ENCODE data around the gene SH2D3C.

SH2D3C gene

DNA sequence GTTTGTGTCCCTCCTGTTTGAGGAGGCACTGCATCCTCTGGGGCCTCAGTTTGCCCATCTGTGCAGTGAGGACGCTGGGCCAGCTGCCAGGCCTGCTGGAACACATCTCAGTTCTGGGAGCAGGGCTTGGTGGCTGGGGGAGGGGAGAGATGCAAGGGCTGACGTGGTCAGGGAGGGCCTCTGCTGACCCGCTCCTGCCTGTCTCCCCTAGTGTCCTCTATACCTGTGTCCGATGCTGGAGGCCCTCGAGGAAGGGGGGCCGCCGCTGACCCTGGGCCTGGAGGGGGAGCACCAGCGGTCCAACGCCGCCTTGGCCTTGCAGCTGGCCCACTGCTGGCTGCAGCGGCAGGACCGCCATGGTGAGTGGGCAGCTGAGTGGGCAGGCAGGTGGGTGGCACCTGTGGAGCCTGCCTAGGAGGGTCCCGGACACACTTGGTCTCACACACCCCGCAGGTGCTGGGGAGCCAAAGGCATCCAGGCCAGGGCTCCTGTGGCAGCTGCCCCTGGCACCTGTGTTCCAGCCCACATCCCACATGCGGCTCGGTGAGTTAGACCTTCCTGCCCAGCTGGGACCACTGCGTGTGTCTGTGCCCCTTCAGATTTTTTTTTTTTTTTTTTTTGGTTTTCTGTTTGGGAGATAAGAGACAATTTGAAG is 30.0 kb upstream of the SH2D3C start:
- DNase-seq (ENCODE audit: low read depth in 1 of 2, low spot score in 1 of 2), result no peak

DNA sequence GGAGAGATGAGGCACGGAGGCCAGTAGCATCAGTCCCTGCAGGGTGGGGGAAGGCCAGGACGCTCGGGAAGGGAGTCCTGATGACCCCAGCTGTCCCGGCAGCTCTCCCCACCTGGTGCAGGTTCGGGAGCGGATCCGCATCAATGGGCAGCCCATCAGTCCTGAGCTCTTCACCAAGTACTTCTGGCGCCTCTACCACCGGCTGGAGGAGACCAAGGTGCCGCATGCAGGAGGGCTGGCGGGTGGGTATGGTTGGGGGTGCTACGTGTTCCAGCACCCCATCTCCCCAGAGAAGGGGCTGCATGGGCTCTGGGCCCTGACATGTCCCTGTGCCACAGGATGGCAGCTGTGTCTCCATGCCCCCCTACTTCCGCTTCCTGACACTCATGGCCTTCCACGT is 28.4 kb upstream of the SH2D3C start:
- no peak for DNase-seq (ENCODE audit: low read depth in 1 of 2, low spot score in 1 of 2)

DNA sequence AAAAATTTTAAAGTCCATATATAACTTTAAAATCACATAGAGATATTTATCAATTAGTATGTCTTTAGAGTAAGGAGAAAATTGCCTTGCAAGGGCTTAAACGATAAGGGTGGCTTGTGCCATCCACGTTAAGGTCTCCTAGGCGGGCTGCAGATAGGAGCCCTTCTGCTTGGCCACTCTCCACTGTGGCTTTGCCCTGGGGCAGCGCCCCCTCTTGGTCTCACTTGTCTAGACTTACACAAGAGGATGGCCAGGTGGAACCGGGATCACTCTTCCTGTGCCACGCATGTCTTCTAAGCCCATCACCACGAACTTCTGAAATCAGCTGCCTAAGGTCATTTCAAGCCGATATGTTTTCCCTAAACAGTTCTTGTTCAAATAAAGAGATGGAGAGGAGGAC is 27.2 kb upstream of the SH2D3C start:
- DNase-seq (ENCODE audit: low read depth in 1 of 2, low spot score in 1 of 2), result no peak

DNA sequence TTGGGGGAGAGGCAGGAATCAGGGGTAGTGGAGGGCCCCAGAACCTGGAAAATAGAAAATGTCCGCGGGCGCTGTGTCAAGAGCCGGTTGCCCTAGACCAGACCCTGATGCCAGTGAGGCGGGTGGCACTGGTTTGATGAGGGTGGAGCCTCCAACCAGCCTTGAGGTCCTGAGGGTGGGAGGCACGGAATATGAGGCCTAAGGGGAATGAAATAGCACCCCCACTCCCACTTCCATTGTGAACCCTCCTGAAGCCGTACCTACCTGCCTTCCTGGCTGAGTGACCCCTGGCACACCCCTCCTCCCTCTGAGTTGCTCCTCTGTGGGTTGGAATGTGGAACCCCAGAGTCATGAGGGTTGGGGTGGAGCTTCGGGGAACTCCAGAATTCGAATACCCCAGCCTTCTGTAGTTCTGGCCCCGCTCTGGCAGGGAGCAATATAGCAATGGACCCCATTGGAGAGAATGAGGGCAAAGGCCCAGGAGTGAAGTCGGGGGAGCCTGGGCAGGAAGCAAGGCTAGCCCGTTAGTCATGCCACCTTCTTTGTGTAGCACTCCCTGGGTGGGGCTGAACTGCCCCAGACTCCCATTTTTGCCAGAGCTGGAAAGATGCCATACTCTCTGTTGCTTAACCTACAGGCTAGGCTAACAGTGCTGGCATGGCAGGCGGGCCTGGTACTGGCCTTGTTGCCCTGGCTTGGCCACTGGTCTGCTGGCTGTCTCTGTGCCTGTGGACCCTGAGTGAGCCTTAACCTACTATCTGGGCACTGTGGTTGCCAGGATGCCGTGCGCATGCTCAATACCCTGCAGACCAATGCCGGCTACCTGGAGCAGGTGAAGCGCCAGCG is 25.3 kb upstream of the SH2D3C start:
- no peak for DNase-seq (ENCODE audit: low read depth in 1 of 2, low spot score in 1 of 2)

DNA sequence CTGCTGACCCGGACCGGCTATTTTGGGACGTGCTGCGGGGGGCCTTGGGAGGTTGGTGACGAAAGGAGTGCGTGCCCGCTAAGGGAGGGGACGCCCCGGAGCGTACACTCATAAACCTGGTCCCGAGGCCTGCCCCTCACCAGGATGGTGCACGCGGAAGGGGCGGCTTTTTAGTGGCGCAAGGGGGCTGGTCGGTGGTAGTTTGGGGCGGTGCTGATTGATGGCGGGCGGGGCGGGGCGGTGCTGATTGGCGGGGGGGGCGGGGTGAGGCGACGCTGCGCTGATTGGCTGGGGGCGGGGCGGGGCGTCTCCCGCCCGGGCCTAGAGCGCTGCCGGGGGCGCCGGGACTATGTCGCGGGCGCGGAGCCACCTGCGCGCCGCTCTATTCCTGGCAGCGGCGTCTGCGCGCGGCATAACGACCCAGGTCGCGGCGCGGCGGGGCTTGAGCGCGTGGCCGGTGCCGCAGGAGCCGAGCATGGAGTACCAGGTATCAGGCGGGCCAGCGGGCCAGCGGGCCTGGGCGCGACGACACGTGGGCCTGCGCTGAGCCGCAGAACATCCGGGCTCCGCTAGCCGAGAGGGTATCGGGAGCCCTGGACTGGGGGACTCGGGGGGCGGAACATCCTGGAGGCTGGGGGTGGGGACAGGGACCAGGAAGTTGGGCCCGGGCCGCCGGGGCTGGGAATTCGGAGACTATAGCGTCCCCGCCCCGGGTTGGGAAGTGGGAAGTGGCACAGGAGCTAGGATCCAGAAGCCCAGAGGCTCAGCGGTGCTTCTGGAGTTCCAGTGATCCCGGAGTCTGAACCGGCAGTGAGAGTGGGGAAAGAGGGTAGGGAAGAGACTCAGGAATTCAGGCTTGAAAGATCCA is 24.3 kb upstream of the SH2D3C start, which contains the start of gene FPGS:
Gene FPGS, plus strand, starts transcription at position 307 of the 868 bp plus-strand sequence. Its CDS starts 43 bp downstream, at position 350.
- DNase-seq (ENCODE audit: low read depth in 1 of 2, low spot score in 1 of 2), result peak; percentile 58 to 73

DNA sequence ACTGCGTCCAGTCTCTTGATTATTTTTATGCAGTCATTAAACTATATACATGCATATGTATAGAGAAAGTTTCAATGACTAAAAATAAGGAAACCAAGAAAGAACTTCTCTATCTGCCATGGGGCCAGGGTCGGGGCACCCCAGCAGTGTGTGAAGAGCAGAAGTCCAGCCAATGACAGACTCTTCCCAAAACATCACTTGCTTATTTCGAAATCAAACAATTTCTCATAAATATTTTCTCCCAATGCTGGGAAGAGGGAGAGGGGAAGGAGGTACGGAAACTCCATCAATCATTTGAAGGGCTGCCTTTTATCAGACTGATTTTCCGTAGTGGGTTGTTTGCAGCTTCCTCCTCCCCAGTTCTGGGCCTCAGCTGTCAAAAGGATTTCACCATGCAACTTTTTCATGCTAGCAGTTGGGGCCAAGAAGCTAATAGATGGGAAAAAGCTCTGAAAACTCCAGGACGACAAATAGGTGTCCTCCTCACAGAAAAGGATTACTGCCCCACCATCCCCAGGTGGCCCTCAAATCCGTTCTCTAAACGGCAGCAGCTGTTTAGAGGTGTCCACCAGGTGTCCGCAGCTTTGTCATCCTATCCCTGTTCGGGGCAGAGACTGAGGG is 23.6 kb upstream of the SH2D3C start:
- DNase-seq (ENCODE audit: low read depth in 1 of 2, low spot score in 1 of 2), result no peak

DNA sequence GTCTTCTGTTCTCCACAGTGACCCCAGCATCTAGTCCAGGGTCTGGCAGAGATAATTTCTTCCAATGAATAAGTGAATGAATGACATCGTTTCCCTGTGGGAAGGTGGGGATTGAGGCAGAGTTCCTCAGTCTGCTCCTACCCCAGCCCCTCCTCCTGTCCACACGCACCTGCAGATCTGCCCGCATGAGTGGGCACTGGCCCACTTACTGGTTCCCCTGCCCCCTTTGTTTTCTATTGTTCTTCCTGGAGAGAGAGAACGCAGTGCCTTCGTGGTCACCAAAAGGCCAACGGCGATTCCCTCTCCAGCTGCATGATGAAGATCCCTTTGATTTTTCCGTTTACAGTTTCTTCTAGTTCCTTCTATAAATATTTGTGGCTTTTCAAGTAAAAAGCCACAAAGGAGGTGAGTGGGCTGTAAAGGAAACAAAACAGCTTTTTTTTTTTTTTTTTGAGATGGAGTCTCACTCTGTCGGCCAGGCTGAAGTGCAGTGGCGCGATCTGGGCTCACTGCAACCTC is 18.4 kb upstream of the SH2D3C start:
- no peak for DNase-seq (ENCODE audit: low read depth in 1 of 2, low spot score in 1 of 2)

DNA sequence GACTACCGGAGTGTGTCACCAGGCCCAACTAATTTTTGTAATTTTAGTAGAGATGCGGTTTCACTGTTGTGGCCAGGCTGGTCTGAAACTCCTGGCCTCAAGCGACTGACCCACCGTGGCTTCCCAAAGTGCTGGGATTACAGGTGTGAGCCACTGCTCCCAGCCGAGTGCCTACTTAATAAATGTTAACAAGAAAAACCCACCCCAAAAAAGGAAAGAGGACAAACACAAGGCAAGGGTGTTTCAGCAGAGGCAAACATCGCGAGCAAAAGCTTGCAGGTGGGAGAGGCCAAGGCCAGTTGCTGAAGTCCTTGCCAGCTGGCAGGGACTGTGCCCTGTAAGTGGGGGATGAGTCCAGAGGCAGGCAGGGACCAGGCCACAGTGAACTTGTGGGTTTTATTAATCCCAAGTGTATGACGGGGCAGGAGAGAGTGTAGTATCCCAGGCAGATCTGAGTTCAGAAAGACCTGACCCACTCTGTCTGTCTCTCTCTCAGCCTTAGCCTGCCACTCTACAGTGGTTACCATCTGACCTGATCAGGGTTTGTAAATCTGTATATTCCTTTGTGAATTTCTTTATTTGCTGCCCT is 17.9 kb upstream of the SH2D3C start:
- no peak for DNase-seq (ENCODE audit: low read depth in 1 of 2, low spot score in 1 of 2)

DNA sequence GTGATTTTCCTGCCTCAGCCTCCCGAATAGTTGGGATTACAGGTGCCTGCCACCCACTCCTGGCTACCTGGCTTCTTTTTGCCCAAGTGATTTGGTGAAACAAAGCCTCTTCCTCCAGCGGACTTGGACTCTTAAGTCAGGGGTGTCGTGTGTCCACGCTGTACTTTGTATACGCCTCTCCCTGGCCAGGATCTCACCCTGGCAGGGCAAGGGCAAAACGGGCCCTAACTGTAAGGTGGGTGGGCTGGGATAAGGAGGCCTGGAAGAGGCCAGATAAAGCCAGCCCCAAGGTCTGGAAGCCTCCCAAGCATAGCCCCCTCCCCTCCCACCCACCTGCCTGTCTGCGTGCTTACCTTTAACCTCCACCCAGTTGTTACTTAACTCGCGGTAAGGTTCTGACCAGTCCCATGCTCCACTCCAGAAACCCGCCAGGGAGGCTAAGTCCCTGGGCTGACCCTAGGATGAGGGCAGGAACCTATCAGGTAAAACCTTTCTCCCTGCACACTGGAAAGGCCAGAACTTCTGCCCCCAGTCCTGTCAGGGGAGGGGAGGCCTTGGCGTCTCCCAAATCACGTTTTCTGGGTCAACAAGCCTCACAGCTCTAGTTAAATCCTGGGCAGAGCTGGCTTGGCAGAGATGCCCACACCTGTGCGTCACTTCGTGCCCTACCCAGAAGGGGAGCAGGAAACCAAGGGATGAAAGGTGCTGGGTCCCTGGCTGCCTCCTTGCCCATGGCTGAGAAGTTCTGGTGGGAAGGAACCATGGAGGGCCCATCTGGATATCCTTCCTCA is 15.7 kb upstream of the SH2D3C start:
- DNase-seq (ENCODE audit: low read depth in 1 of 2, low spot score in 1 of 2), result no peak

DNA sequence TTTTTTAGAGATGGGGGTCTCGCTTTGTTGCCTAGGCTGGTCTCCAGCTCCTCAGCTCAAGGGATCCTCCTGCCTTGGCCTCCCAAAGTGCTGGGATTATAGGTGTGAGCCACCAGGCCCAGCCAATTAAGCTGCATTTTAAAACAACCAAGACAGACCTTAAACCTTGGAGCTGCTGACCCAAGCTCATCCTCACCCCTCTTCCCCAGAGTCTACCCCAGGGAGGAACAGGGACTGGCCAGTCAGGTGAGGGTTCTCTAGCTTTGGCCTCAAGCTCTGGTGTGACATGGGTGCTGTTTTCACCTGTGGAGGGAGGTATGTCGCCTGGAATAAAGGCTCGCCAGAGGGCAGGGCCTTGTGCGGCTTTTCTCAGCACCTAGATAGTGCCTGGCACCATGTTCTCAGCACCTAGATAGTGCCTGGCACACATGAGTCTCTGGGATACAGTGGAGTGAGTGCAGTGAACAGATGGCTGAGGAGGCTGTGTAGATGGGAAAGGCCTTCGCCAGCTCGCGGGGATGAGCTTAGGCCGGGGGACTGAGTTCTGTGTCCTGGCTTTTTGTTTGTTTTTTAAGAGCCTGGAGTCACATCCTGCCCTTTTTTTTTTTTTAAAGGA is 14.7 kb upstream of the SH2D3C start:
- no peak for DNase-seq (ENCODE audit: low read depth in 1 of 2, low spot score in 1 of 2)

DNA sequence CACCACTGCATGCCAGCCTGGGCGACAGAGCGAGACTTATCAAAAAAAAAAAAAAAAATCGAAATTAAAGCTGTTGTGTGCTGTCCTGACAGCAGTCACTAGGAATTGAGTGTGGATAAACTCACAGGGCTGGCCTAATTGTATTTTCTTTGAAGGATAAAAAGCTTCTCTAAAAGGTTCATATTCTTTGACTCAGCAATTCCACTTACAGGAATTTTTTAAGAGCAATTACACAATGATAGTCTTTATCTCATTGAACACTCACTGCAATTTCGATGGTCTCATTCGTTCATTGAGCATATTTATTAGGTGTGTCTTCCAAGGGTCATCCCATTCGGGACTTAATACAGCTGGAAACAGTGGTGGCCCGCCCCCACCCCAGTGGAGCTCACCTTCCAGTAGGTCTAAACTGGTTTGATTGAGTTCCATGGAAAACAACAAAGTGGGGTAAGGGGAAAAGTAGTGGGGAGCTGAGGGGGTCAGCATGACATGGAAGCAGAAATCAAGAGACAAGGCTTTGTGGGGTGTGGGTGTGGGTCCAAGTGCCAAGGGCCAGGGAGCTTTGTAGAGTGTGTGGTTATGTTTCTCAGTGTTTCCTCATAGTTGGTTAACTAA is 14.1 kb upstream of the SH2D3C start:
- DNase-seq (ENCODE audit: low read depth in 1 of 2, low spot score in 1 of 2), result no peak

DNA sequence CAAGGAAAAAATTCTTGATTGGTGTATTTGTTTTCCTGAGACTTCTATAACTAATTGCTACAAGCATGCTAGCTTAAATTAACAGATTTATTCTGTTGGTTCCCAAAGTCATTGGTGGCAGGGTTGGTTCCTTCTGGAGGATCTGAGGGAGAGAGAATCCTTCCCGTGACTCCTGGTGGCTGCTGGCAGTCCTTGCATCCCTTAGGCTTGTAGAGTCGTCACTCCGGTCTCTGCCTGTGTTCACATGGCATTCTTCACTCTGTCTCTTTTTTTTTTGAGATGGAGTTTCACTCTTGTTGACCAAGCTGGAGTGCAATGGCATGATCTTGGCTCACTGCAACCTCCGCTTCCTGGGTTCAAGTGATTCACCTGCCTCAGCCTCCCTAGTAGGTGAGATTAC is 12.6 kb upstream of the SH2D3C start:
- DNase-seq (ENCODE audit: low read depth in 1 of 2, low spot score in 1 of 2), result no peak

DNA sequence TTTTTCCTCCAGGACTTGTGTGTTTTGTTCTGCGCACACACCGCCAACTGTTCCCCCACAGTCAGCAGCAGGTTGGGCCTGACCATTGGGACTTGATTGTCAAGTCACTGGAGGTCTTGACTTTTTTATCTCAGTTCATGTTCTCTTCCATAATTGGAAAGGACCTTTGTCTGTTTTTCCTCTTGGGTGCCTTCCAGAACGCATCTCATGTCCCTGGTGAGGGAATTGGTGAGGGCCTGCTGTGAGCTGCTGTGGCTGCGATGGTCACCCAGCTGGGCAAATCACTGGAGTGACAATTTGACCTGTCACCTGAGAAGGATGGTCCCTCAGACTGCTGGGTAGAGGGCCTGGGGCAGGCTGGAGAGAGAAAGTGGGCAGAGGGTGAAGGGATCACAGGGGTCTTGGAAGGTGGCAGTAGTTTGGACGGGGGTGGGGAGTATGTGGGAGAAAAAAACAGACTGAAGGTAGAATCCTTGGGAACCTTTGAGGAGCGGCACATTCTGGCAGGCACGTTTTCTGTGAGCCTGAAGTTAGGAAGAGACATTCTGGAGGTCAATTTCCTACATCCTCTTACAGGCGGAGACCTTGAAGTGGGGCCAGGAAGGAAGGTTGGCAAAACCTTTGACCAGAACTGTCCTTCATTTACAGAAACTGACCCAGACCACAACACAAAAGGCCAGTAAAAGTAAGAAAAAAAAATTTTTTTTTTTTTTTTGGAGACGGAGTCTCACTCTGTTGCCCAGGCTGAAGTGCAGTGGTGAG is 11.8 kb upstream of the SH2D3C start:
- no peak for DNase-seq (ENCODE audit: low read depth in 1 of 2, low spot score in 1 of 2)

DNA sequence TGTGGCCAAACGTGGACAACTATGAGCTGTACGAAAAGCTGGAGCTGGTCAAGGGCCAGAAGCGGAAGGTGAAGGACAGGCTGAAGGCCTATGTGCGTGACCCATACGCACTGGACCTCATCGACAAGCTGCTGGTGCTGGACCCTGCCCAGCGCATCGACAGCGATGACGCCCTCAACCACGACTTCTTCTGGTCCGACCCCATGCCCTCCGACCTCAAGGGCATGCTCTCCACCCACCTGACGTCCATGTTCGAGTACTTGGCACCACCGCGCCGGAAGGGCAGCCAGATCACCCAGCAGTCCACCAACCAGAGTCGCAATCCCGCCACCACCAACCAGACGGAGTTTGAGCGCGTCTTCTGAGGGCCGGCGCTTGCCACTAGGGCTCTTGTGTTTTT is 10.7 kb upstream of the SH2D3C start:
- DNase-seq (ENCODE audit: low read depth in 1 of 2, low spot score in 1 of 2), result no peak

DNA sequence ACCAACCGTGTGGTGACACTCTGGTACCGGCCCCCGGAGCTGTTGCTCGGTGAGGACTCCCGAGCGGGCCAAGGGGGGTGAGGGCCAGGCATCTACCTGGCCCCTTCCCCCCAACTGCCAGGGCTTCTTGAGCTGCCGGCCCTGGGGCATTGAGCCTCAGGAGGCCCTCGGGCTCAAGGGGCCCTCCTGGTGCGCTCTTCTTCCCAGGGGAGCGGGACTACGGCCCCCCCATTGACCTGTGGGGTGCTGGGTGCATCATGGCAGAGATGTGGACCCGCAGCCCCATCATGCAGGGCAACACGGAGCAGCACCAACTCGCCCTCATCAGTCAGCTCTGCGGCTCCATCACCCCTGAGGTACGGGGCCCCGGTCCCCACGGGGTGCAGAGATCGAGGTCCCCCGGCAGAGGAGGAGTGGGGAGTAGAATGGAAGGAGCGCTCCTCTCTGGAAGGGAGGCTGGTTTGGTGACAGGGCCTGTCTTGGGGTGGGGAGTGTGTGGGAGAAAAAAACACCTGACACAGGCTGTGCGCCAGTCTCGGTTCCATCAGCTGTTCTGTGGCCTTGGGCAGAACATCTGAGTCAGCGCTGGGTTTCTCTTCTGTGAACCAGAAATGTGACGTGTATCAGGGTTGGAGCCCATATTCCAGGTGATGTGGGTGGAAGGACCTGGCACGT is 10.0 kb upstream of the SH2D3C start:
- DNase-seq (ENCODE audit: low read depth in 1 of 2, low spot score in 1 of 2), result peak in 1 of 2 donors; percentile 44

DNA sequence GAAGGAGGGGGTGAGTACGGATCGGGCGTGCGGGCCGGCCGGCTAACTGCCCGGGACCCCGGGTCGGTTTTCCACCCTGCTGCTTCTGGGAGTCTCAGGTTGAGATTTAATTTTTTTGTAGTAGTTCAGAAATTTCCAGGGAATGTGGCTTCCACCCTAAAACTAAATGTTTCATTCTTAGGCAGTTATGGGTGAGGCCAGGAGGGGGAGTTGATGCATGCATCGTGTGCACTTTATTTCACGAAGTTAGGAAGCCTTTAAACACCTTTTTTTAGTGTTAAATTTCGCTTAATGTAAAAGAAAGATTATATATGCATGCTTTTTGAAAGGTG is 8.3 kb upstream of the SH2D3C start:
- DNase-seq (ENCODE audit: low read depth in 1 of 2, low spot score in 1 of 2), result no peak

DNA sequence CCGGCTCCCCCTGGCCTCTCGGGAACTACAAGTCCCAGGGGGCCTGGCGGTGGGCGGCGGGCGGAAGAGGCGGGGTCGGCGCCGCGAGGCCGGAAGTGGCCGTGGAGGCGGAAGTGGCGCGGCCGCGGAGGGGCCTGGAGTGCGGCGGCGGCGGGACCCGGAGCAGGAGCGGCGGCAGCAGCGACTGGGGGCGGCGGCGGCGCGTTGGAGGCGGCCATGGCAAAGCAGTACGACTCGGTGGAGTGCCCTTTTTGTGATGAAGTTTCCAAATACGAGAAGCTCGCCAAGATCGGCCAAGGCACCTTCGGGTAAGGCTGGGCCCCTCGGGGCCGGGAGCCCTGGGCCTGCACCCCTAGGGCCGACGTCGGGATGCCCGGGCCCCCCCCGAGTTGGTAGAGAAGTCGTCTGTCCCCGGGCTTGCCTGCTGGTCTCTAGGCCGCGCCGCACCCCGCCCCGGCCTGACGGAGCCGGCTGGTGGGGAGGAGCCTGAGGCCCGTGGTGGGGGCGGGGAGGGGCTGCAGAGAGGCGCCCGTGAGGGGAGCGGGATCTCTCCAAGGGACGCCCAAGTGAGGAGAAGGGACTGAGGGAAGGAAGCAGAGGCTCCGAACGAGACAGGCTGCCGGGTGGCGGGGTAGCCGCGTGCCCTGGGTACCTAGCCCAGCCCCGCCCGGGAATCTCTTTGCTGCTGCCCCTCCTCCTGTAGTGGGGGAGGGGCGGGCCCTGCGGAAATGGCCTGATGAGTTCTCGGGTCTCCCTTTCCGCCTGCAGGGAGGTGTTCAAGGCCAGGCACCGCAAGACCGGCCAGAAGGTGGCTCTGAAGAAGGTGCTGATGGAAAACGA is 7.7 kb upstream of the SH2D3C start, which contains the start of gene CDK9:
Gene CDK9, plus strand, starts transcription at position 102 of the 840 bp plus-strand sequence. Its CDS starts 115 bp downstream, at position 217.
- DNase-seq (ENCODE audit: low read depth in 1 of 2, low spot score in 1 of 2), result peak; percentile 80 to 92
